Hematopoietic multipotent progenitor cell treated with erythropoietin and hydrocortisone succinate and interleukin-3 and kit ligand, for 6 days (in vitro differentiated cells): ENCODE data around the gene APIP.
"Not testable (repeated sequence)": the region's sequence is repeated elsewhere in the genome, so short reads cannot be mapped to it uniquely, and the experiment has no call there.

Experiments used
- DNase-seq: peaks from one replicate; pipeline ENCODE4 v3.0.0-alpha.2; 2015

APIP gene

GRCh38 chr11:34924714-34925113 is 8.5 kb upstream of the APIP start:
- DNase-seq: no peak

- no peak for DNase-seq
These were observed 5.0 kb upstream of the APIP start for GRCh38 chr11:34921156-34921555.

GRCh38 chr11:34916843-34917770 is 928 bp upstream of the APIP start:
- peak; percentile 23 for DNase-seq

- peak; percentile 57 for DNase-seq
These were observed 804 bp downstream of the APIP start for GRCh38 chr11:34915136-34916014.

- DNase-seq: not testable (repeated sequence)
These were observed 2.6 kb downstream of the APIP start for GRCh38 chr11:34913556-34913955.

GRCh38 chr11:34911676-34912075 is 4.5 kb downstream of the APIP start:
- no peak for DNase-seq

GRCh38 chr11:34910817-34911216 is 5.4 kb downstream of the APIP start:
- no peak for DNase-seq

GRCh38 chr11:34909955-34910354 is 6.2 kb downstream of the APIP start:
- DNase-seq: peak; percentile 57

- no peak for DNase-seq
These were observed 6.8 kb downstream of the APIP start for GRCh38 chr11:34909415-34909814.

GRCh38 chr11:34907934-34908593 is 8.1 kb downstream of the APIP start:
- no peak for DNase-seq

- DNase-seq: no peak
These were observed 10.5 kb downstream of the APIP start for GRCh38 chr11:34905666-34906065.

GRCh38 chr11:34904421-34904955 is 11.7 kb downstream of the APIP start:
- peak; percentile 51 for DNase-seq

- DNase-seq: peak; percentile 22
These were observed 16.6 kb downstream of the APIP start for GRCh38 chr11:34899633-34900016.

- no peak for DNase-seq
These were observed 17.7 kb downstream of the APIP start for GRCh38 chr11:34898474-34898873.

- DNase-seq: no peak
These were observed 18.9 kb downstream of the APIP start for GRCh38 chr11:34897171-34897870.

GRCh38 chr11:34896191-34896590 is 20.0 kb downstream of the APIP start:
- DNase-seq: not testable (repeated sequence)

GRCh38 chr11:34893416-34893815 is 22.8 kb downstream of the APIP start:
- no peak for DNase-seq

GRCh38 chr11:34891611-34892010 is 24.6 kb downstream of the APIP start:
- no peak for DNase-seq

GRCh38 chr11:34890812-34891211 is 25.4 kb downstream of the APIP start:
- peak; percentile 77 for DNase-seq

GRCh38 chr11:34890089-34890488 is 26.1 kb downstream of the APIP start:
- DNase-seq: peak; percentile 14

- no peak for DNase-seq
These were observed 28.9 kb downstream of the APIP start for GRCh38 chr11:34887260-34887659.

- DNase-seq: no peak
These were observed 29.6 kb downstream of the APIP start for GRCh38 chr11:34886609-34887008.
